Mammary epithelial cell (primary cell): ENCODE data around the gene CAMK2B.

Experiments
- CTCF ChIP-seq, 2 donors: IDR thresholded peaks in 1 of 2; conservative IDR thresholded peaks in 1 of 2; 2 replicates each; pipeline ENCODE4 v1.5.1; 2011 to 2012; ENCODE audit warnings: inconsistent platforms in 2 of 2, low read length in 2 of 2, mild to moderate bottlenecking in 2 of 2, control low read depth in 1 of 2, low read depth in 1 of 2; ENCODE audit not compliant: insufficient read depth in 1 of 2; ENCODE audit errors: extremely low read depth in 1 of 2
- EZH2 ChIP-seq: IDR thresholded peaks from 2 replicates; pipeline ENCODE4 v1.6.1; 2012; ENCODE audit warnings: low read length, inconsistent platforms, borderline replicate concordance

GRCh38 chr7:44272456-44272855, 52.9 kb downstream of the CAMK2B start:
- no peak for TF ChIP-seq CTCF (conservative IDR thresholded peaks at IDR 0.05 in 1 of 2, IDR thresholded peaks at IDR 0.05 in 1 of 2; ENCODE audit: extremely low read depth in 1 of 2, insufficient read depth in 1 of 2, low read depth in 1 of 2, low read length in 2 of 2)
- TF ChIP-seq EZH2, result no peak
